IPS-18c (cell line): ENCODE results near the gene PLXNA2.

Experiments
- H3K4me3 ChIP-seq: 2 replicates; pipeline ENCODE4 v1.7.0; 2013; ENCODE audit warnings: low read depth, mild to moderate bottlenecking, low read length, moderate library complexity; ENCODE audit not compliant: insufficient read depth
- H3K9me3 ChIP-seq: one replicate; pipeline ENCODE4 v1.6.1; 2013; ENCODE audit warnings: mild to moderate bottlenecking, low read length, moderate library complexity; ENCODE audit not compliant: control insufficient read depth, insufficient read depth

PLXNA2 gene

GRCh38 chr1:208167261-208167869, 76.8 kb downstream of the PLXNA2 start:
- H3K4me3 ChIP-seq: no peak overlapping the region
- H3K9me3 ChIP-seq: no peaks in the 10 kb centered on the region

- Histone ChIP-seq H3K9me3 (no peaks in the 10 kb centered on the region), H3K4me3 (no peak overlapping the region)
Measured at GRCh38 chr1:208166340-208167138, 77.6 kb downstream of the PLXNA2 start.

GRCh38 chr1:208165659-208166058, 78.5 kb downstream of the PLXNA2 start:
- no peak overlapping the region for H3K4me3 ChIP-seq

GRCh38 chr1:208164609-208165008, 79.6 kb downstream of the PLXNA2 start:
- Histone ChIP-seq H3K4me3 (no peak overlapping the region), H3K9me3 (no peaks in the 10 kb centered on the region)

More at GRCh38 chr1:208165659-208166058, 78.5 kb downstream of the PLXNA2 start:
- H3K9me3 ChIP-seq: no peaks in the 10 kb centered on the region

GRCh38 chr1:208163539-208163938, 80.6 kb downstream of the PLXNA2 start:
- H3K9me3 ChIP-seq: no peaks in the 10 kb centered on the region
- H3K4me3 ChIP-seq: no peak overlapping the region

GRCh38 chr1:208162903-208163302, 81.3 kb downstream of the PLXNA2 start:
- Histone ChIP-seq H3K9me3 (no peaks in the 10 kb centered on the region), H3K4me3 (no peak overlapping the region)

- H3K9me3 ChIP-seq: no peaks in the 10 kb centered on the region
- H3K4me3 ChIP-seq: no peak overlapping the region
Measured at GRCh38 chr1:208161656-208162375, 82.4 kb downstream of the PLXNA2 start.

GRCh38 chr1:208161005-208161404, 83.2 kb downstream of the PLXNA2 start:
- no peaks in the 10 kb centered on the region for H3K9me3 ChIP-seq
- H3K4me3 ChIP-seq: no peak overlapping the region

GRCh38 chr1:208160259-208160819, 83.8 kb downstream of the PLXNA2 start:
- H3K9me3 ChIP-seq: no peaks in the 10 kb centered on the region
- H3K4me3 ChIP-seq: no peak overlapping the region

- H3K9me3 ChIP-seq: no peaks in the 10 kb centered on the region
- H3K4me3 ChIP-seq: no peak overlapping the region
Measured at GRCh38 chr1:208159555-208160258, 84.5 kb downstream of the PLXNA2 start.

- H3K9me3 ChIP-seq: no peaks in the 10 kb centered on the region
- no peak overlapping the region for H3K4me3 ChIP-seq
Measured at GRCh38 chr1:208158640-208159554, 85.3 kb downstream of the PLXNA2 start.

- H3K9me3 ChIP-seq: no peaks in the 10 kb centered on the region
Measured at GRCh38 chr1:208157769-208158168, 86.4 kb downstream of the PLXNA2 start.

GRCh38 chr1:208156741-208157140, 87.4 kb downstream of the PLXNA2 start:
- H3K9me3 ChIP-seq: no peaks in the 10 kb centered on the region

More at GRCh38 chr1:208157769-208158168, 86.4 kb downstream of the PLXNA2 start:
- no peak overlapping the region for H3K4me3 ChIP-seq

GRCh38 chr1:208156310-208156709, 87.9 kb downstream of the PLXNA2 start:
- Histone ChIP-seq H3K9me3 (no peaks in the 10 kb centered on the region), H3K4me3 (no peak overlapping the region)

More at GRCh38 chr1:208156741-208157140, 87.4 kb downstream of the PLXNA2 start:
- no peak overlapping the region for H3K4me3 ChIP-seq

GRCh38 chr1:208154679-208155642, 89.2 kb downstream of the PLXNA2 start:
- Histone ChIP-seq H3K4me3 (no peak overlapping the region), H3K9me3 (no peaks in the 10 kb centered on the region)
